Activated naive CD8-positive, alpha-beta T cell (primary cell): ENCODE measurements around the gene RNASE8.

Experiments used
- H3K27ac Mint-ChIP-seq: one replicate; pipeline ENCODE4 v1.8.0; 2021; ENCODE audit warnings: mixed read lengths
- H3K27me3 Mint-ChIP-seq: one replicate; pipeline ENCODE4 v1.8.0; 2021; ENCODE audit warnings: mixed read lengths
- H3K36me3 Mint-ChIP-seq: one replicate; pipeline ENCODE4 v1.8.0; 2021; ENCODE audit warnings: mixed read lengths
- H3K4me1 Mint-ChIP-seq: one replicate; pipeline ENCODE4 v1.8.0; 2021; ENCODE audit warnings: low read depth, mixed read lengths
- H3K4me3 Mint-ChIP-seq: one replicate; pipeline ENCODE4 v1.8.0; 2021; ENCODE audit warnings: mild to moderate bottlenecking, mixed read lengths
- H3K9me3 Mint-ChIP-seq: one replicate; pipeline ENCODE4 v1.8.0; 2021; ENCODE audit warnings: low read depth, mixed read lengths

The RNASE8 gene

GRCh38 chr14:21086908-21087293 lies 29.3 kb downstream of the RNASE8 start:
- H3K36me3 Mint-ChIP-seq = peaks cover 2% of the 10 kb centered on the region

DNA sequence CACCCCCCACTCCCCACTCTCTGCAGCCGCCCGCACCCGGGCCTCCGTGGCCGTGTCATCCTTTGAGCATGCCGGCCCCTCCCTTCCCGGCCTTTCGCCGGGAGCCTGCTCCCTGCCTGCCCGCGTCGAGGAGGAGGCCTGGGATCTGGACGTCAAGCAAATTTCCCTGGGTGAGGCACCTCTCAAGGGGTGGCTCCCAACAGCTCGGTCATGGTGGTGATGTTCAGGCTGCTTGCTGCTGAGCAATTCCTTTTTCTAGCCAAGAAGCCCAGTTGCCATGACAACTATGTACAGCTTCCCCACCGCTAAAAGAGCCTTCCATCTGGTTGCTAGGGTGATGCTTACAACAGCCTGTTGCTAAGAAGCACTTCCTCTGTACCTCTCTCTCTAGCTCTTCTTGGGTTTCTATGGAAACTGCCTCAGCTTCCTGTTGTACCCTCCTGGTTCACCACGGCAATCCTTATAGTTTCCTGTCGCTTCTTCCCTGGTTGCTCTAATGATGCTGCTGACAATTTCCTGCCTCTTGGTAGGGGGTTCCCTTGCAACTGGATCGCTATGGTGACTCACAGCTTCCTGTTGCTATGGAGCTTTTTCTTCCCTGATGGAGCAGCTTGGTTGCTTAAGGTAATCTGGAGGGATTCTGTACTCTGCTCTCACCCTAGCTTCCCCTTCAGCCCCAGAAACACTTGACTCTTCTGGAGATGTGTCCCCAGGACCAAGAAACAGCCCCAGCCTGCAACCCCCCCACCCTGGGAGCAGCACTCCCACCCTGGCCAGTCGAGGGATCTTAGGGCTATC lies 29.9 kb downstream of the RNASE8 start:
- Mint-ChIP-seq H3K27ac (peak overlapping the region; percentile 73), H3K9me3 (no peaks in the 10 kb centered on the region), H3K4me3 (no peak overlapping the region)

More at GRCh38 chr14:21086908-21087293, 29.3 kb downstream of the RNASE8 start:
- peaks cover 26% of the 10 kb centered on the region for H3K4me1 Mint-ChIP-seq
- H3K27me3 Mint-ChIP-seq = no peaks in the 10 kb centered on the region
- H3K27ac Mint-ChIP-seq = no peak overlapping the region
- H3K4me3 Mint-ChIP-seq = no peak overlapping the region
- no peaks in the 10 kb centered on the region for H3K9me3 Mint-ChIP-seq

DNA sequence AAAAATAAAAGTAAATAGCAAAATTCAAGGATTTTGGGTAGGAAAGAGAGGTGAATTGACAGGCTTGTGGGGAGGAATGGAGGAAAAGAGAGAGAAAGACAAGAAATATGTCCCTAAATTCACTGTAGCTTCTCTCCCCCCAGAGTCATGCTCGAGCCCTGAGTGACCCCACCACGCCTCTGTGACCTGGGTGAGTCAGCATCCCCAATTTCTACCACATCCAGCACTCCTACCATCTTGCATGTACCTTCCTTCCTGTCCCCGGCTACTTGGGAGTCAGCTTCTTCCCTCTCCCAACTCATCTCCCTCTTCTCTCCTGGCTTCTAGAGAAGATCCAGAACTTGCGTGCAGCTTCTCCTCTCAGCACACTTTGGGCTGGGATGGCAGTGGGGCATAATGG lies 31.1 kb downstream of the RNASE8 start:
- Mint-ChIP-seq H3K4me1 (peaks cover 32% of the 10 kb centered on the region), H3K27me3 (no peaks in the 10 kb centered on the region)

More for the DNA sequence above, 29.9 kb downstream of the RNASE8 start:
- Mint-ChIP-seq H3K27me3 (no peaks in the 10 kb centered on the region), H3K36me3 (peaks cover 2% of the 10 kb centered on the region), H3K4me1 (peaks cover 27% of the 10 kb centered on the region)

GRCh38 chr14:21089271-21089670 lies 31.6 kb downstream of the RNASE8 start:
- Mint-ChIP-seq H3K4me3 (no peak overlapping the region), H3K4me1 (peaks cover 32% of the 10 kb centered on the region), H3K27ac (no peak overlapping the region), H3K27me3 (no peaks in the 10 kb centered on the region), H3K9me3 (no peaks in the 10 kb centered on the region), H3K36me3 (peaks cover 2% of the 10 kb centered on the region)

More for the DNA sequence above, 31.1 kb downstream of the RNASE8 start:
- Mint-ChIP-seq H3K27ac (no peak overlapping the region), H3K36me3 (peaks cover 2% of the 10 kb centered on the region), H3K9me3 (no peaks in the 10 kb centered on the region), H3K4me3 (no peak overlapping the region)

- Mint-ChIP-seq H3K4me3 (no peak overlapping the region), H3K27me3 (no peaks in the 10 kb centered on the region), H3K36me3 (peaks cover 2% of the 10 kb centered on the region), H3K27ac (no peak overlapping the region), H3K4me1 (peaks cover 32% of the 10 kb centered on the region), H3K9me3 (no peaks in the 10 kb centered on the region)
Measured at GRCh38 chr14:21089877-21090193, 32.2 kb downstream of the RNASE8 start.

GRCh38 chr14:21090194-21090939 lies 32.7 kb downstream of the RNASE8 start:
- Mint-ChIP-seq H3K9me3 (no peaks in the 10 kb centered on the region), H3K4me3 (no peak overlapping the region), H3K27me3 (no peaks in the 10 kb centered on the region), H3K27ac (no peak overlapping the region), H3K36me3 (peaks cover 2% of the 10 kb centered on the region), H3K4me1 (peaks cover 32% of the 10 kb centered on the region)

DNA sequence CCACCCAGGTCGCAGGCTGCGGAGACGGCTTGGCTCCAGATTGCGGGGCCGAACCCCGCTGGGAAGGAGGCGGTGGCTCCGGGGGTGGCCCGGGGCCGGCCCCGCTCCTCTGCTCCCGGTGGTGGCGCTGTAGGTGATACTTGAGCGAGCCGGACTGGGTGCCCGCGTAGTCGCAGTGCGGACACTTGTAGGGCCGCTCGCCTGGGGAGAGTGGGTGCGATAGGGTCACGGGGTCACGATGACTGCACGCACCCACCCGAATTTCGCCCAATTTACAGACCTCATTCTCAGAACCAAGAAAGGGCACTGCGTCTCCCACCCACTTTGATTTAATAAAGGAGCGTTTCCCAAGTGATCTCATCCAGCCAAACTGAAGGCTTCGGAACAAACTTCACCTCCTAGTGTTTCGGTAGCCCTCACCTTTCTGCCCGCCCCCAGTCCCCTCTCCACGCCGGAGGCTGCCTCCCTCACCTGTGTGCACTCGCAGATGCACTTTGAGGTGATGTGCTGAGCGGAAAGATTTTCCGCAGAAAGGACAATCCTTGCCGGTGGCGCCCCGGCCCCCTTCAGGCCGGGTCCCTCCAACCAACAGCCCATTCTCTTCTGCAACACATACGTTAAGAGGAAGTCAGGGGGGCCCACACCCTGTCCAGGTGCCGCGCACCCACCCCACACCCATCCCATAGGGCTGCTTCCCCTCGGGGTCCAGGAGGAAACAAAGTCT lies 33.5 kb downstream of the RNASE8 start:
- peaks cover 2% of the 10 kb centered on the region for H3K36me3 Mint-ChIP-seq
- H3K4me3 Mint-ChIP-seq = no peak overlapping the region
- no peaks in the 10 kb centered on the region for H3K27me3 Mint-ChIP-seq
- H3K27ac Mint-ChIP-seq = no peak overlapping the region
- H3K4me1 Mint-ChIP-seq = peaks cover 28% of the 10 kb centered on the region
- no peaks in the 10 kb centered on the region for H3K9me3 Mint-ChIP-seq

DNA sequence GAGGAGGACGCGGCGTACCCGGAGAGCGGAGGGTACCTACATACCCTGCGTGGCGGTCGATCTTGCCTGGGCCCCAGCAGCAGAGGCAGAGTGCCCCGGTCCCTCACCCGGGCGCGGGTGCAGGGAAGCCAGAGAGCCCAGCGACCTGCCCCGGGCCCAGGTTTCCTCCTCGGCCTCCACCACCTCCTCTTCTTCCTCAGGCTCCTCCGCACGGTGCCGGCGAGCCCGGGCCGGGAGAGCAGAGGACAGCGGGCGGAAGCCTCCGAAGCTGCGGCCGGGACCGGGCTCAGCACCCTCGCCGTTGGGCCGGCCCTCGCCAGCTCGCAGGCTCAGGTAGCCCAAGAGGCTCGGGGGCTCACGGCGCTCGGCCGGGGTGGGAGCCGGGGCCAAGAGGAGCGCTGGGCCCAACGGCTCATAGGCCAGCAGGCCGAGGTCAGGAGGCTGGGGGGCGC lies 34.2 kb downstream of the RNASE8 start:
- Mint-ChIP-seq H3K9me3 (no peaks in the 10 kb centered on the region), H3K27me3 (no peaks in the 10 kb centered on the region), H3K27ac (no peak overlapping the region), H3K4me3 (no peak overlapping the region), H3K4me1 (peaks cover 23% of the 10 kb centered on the region), H3K36me3 (peaks cover 2% of the 10 kb centered on the region)

- Mint-ChIP-seq H3K27me3 (no peaks in the 10 kb centered on the region), H3K9me3 (no peaks in the 10 kb centered on the region), H3K4me3 (no peak overlapping the region), H3K4me1 (peaks cover 25% of the 10 kb centered on the region), H3K36me3 (peaks cover 2% of the 10 kb centered on the region), H3K27ac (no peak overlapping the region)
Measured at GRCh38 chr14:21092273-21093011, 34.8 kb downstream of the RNASE8 start.

GRCh38 chr14:21093018-21093417 lies 35.4 kb downstream of the RNASE8 start:
- no peak overlapping the region for H3K4me3 Mint-ChIP-seq
- H3K4me1 Mint-ChIP-seq = peaks cover 20% of the 10 kb centered on the region
- peaks cover 2% of the 10 kb centered on the region for H3K36me3 Mint-ChIP-seq
- no peak overlapping the region for H3K27ac Mint-ChIP-seq
- H3K27me3 Mint-ChIP-seq = no peaks in the 10 kb centered on the region
- H3K9me3 Mint-ChIP-seq = no peaks in the 10 kb centered on the region

DNA sequence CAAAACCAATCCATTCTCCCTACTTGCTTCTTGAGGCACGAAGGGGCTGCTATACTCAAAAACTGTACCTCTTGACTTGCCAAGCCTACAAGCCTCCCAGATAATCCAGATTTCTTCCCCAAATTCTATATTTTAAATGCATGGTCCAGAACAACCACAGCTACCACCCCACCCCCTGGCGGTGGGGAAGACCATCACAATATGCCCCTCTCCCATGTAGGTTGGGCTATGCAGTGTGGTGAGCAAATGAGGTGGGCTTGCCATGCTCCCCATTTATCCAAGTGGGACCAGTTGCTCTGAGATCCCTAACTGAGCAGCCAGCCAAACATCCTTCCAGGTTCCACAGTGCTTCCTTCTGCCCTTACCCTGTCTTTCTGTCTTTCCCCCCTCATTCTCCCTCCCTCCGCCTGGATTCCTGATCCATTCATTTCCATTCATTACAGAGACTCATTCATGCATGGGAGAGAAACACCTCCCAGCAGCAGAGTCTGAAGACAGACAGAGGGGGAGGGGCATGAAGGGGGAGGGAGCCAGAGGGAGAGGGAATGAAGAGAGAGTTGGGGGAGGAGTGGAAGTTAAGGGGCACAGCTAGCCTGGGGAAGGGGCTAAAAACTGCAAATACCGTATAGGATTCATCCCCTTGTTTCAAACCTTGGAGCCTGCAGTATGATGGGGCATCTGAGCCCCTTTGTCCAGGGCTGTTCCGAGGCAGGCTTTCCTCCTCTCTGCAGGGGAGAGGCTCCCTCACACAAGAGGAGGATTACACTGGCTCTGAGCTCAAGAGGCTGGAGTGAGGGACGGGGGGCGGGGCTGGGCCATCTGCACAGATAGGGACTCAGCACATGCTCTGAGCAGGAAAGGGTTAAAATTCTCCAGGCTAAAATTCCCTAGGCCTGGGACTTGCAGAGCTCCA lies 36.4 kb downstream of the RNASE8 start:
- H3K4me3 Mint-ChIP-seq = no peak overlapping the region
- H3K27me3 Mint-ChIP-seq = no peaks in the 10 kb centered on the region
- H3K4me1 Mint-ChIP-seq = peaks cover 20% of the 10 kb centered on the region
- peaks cover 2% of the 10 kb centered on the region for H3K36me3 Mint-ChIP-seq
- H3K9me3 Mint-ChIP-seq = no peaks in the 10 kb centered on the region
- H3K27ac Mint-ChIP-seq = no peak overlapping the region

- Mint-ChIP-seq H3K27ac (no peak overlapping the region), H3K36me3 (peaks cover 2% of the 10 kb centered on the region), H3K9me3 (no peaks in the 10 kb centered on the region), H3K27me3 (no peaks in the 10 kb centered on the region), H3K4me1 (peaks cover 25% of the 10 kb centered on the region), H3K4me3 (no peak overlapping the region)
Measured at GRCh38 chr14:21095430-21096205, 38.0 kb downstream of the RNASE8 start.

DNA sequence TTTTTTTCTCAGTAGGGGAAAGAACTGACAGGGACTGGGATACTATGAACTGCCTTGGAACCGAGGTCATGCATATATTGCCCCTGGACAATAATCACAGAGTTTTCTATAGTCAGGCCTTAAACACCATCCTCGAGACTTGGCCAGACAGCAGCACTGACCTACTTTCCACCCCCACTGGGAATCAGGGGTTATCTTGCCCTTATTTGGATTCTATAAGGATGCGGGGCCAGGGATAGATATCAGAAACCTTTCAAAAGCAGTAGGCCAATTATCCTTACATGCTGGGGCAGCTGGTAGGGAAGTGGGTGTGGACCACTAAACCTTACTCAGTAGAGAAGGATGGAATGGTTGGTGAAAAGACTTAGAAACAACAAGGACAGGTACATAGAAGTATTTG lies 38.8 kb downstream of the RNASE8 start:
- no peak overlapping the region for H3K27ac Mint-ChIP-seq
- H3K9me3 Mint-ChIP-seq = no peaks in the 10 kb centered on the region
- peaks cover 25% of the 10 kb centered on the region for H3K4me1 Mint-ChIP-seq
- H3K4me3 Mint-ChIP-seq = peak overlapping the region; percentile 33
- peaks cover 2% of the 10 kb centered on the region for H3K36me3 Mint-ChIP-seq
- H3K27me3 Mint-ChIP-seq = no peaks in the 10 kb centered on the region
